ENCODE measurements around the gene UBE2E2.

Gene UBE2E2

GRCh38 chr3:23590424-23591273, 387.5 kb downstream of the UBE2E2 start:
- no peak for TF ChIP-seq CREB5 (CRISPR knock-in tag; IDR thresholded peaks at IDR 0.05; ENCODE audit: low read depth)
- no peak for TF ChIP-seq ZFP30 (CRISPR knock-in tag; IDR thresholded peaks at IDR 0.05)
- no peak; the same call in 1 of the 2 replicates for TF ChIP-seq ZNF70 (CRISPR knock-in tag; IDR thresholded peaks at IDR 0.05)
- TF ChIP-seq CSRNP3 (CRISPR knock-in tag; IDR thresholded peaks at IDR 0.05), result no peak
- TF ChIP-seq OSR1 (CRISPR knock-in tag; IDR thresholded peaks at IDR 0.05), result no peak
- TF ChIP-seq SNAI2 (CRISPR knock-in tag; IDR thresholded peaks at IDR 0.05), result no peak
- TF ChIP-seq ISL1 (CRISPR knock-in tag; IDR thresholded peaks at IDR 0.05), result peak; percentile 65
- TF ChIP-seq PPARA (CRISPR knock-in tag; IDR thresholded peaks at IDR 0.05; ENCODE audit: borderline replicate concordance), result no peak
- TF ChIP-seq RARB (CRISPR knock-in tag; IDR thresholded peaks at IDR 0.05), result no peak
- 0 out of 2 replicates have a peak, but pooled peaks have one; percentile 38 for TF ChIP-seq TCF4 (CRISPR knock-in tag; IDR thresholded peaks at IDR 0.05; ENCODE audit: borderline replicate concordance)
- no peak for TF ChIP-seq ESRRG (CRISPR knock-in tag; IDR thresholded peaks at IDR 0.05)
- ATAC-seq, result no peak; the same call in 2 of the 3 replicates

GRCh38 chr3:23591374-23591773, 388.2 kb downstream of the UBE2E2 start:
- ATAC-seq, result no peak
- TF ChIP-seq POU6F1 (CRISPR knock-in tag; IDR thresholded peaks at IDR 0.05; ENCODE audit: borderline replicate concordance, low read depth), result no peak
- TF ChIP-seq GLIS3 (CRISPR knock-in tag; IDR thresholded peaks at IDR 0.05), result no peak
- no peak for TF ChIP-seq TOX (CRISPR knock-in tag; IDR thresholded peaks at IDR 0.05; ENCODE audit: borderline replicate concordance)
- no peak for TF ChIP-seq ZC3H10 (CRISPR knock-in tag; IDR thresholded peaks at IDR 0.05)
- no peak for TF ChIP-seq CSRNP3 (CRISPR knock-in tag; IDR thresholded peaks at IDR 0.05)
- no peak for TF ChIP-seq PATZ1 (CRISPR knock-in tag; IDR thresholded peaks at IDR 0.05; ENCODE audit: borderline replicate concordance)
- no peak for TF ChIP-seq ZFP3 (CRISPR knock-in tag; IDR thresholded peaks at IDR 0.05)
- no peak for TF ChIP-seq OSR1 (CRISPR knock-in tag; IDR thresholded peaks at IDR 0.05)
- no peak for TF ChIP-seq ZNF8 (CRISPR knock-in tag; IDR thresholded peaks at IDR 0.05)
- TF ChIP-seq TSHZ2 (CRISPR knock-in tag; IDR thresholded peaks at IDR 0.05), result no peak
- TF ChIP-seq ESRRG (CRISPR knock-in tag; IDR thresholded peaks at IDR 0.05), result no peak
- TF ChIP-seq SNAI2 (CRISPR knock-in tag; IDR thresholded peaks at IDR 0.05), result no peak
- TF ChIP-seq ARNTL (CRISPR knock-in tag; IDR thresholded peaks at IDR 0.05; ENCODE audit: borderline replicate concordance, low read depth), result no peak
- no peak for TF ChIP-seq ZFP30 (CRISPR knock-in tag; IDR thresholded peaks at IDR 0.05)
- no peak for TF ChIP-seq BACH2 (CRISPR knock-in tag; IDR thresholded peaks at IDR 0.05; ENCODE audit: borderline replicate concordance)
- TF ChIP-seq ZNF70 (CRISPR knock-in tag; IDR thresholded peaks at IDR 0.05), result no peak
- TF ChIP-seq CREB5 (CRISPR knock-in tag; IDR thresholded peaks at IDR 0.05; ENCODE audit: low read depth), result no peak
- no peak for TF ChIP-seq CSDC2 (CRISPR knock-in tag; IDR thresholded peaks at IDR 0.05)
- no peak for TF ChIP-seq TCF4 (CRISPR knock-in tag; IDR thresholded peaks at IDR 0.05; ENCODE audit: borderline replicate concordance)
